Stimulated activated CD8-positive, alpha-beta memory T cell treated with anti-CD3 and anti-CD28 coated beads, Interleukin-12 subunit alpha, Interleukin-12 subunit beta, amount 100 ng/mL, for 1 hour (primary cell): ENCODE data around the gene MAD2L1BP.

Experiments used
- DNase-seq: peaks from one replicate; pipeline ENCODE4 v3.0.0-alpha.2; 2020; ENCODE audit warnings: low read depth

MAD2L1BP gene

GRCh38 chr6:43667245-43668150, 31.9 kb downstream of the MAD2L1BP start:
- DNase-seq = peak; percentile 66

- DNase-seq = no peak
Measured at GRCh38 chr6:43668151-43669028, 32.8 kb downstream of the MAD2L1BP start.

- no peak for DNase-seq
Measured at GRCh38 chr6:43669050-43669921, 33.6 kb downstream of the MAD2L1BP start.

- DNase-seq = no peak
Measured at GRCh38 chr6:43669922-43670622, 34.4 kb downstream of the MAD2L1BP start.

GRCh38 chr6:43670623-43670986, 35.0 kb downstream of the MAD2L1BP start:
- no peak for DNase-seq

- DNase-seq = no peak
Measured at GRCh38 chr6:43671011-43671800, 35.6 kb downstream of the MAD2L1BP start.

GRCh38 chr6:43671801-43672690, 36.4 kb downstream of the MAD2L1BP start:
- no peak for DNase-seq

GRCh38 chr6:43673444-43674084, 37.9 kb downstream of the MAD2L1BP start:
- DNase-seq = no peak

GRCh38 chr6:43674291-43674690, 38.7 kb downstream of the MAD2L1BP start:
- DNase-seq = no peak

GRCh38 chr6:43674921-43675320, 39.3 kb downstream of the MAD2L1BP start:
- no peak for DNase-seq

GRCh38 chr6:43676962-43677606, 41.4 kb downstream of the MAD2L1BP start:
- DNase-seq = no peak

- no peak for DNase-seq
Measured at GRCh38 chr6:43677759-43678158, 42.1 kb downstream of the MAD2L1BP start.

GRCh38 chr6:43678341-43678740, 42.7 kb downstream of the MAD2L1BP start:
- DNase-seq = no peak

- no peak for DNase-seq
Measured at GRCh38 chr6:43679057-43679456, 43.4 kb downstream of the MAD2L1BP start.

GRCh38 chr6:43680308-43681200, 44.9 kb downstream of the MAD2L1BP start:
- no peak for DNase-seq

GRCh38 chr6:43681303-43681702, 45.7 kb downstream of the MAD2L1BP start:
- no peak for DNase-seq

GRCh38 chr6:43682724-43683429, 47.2 kb downstream of the MAD2L1BP start:
- DNase-seq = no peak
